ENCODE results near the gene LYL1. TPM values are rescaled to one million over a fixed set of nuclear protein-coding genes. Genes with fewer than 3 reads are reported as not detected.

The LYL1 gene
- total RNA-seq, 1 experiment from 2014 or later, result 0.59 TPM

GRCh38 chr19:13127051-13127450 is 24.4 kb upstream of the LYL1 start:
- intact Hi-C loops (cut with micrococcal nuclease; ENCODE audit: unreplicated experiment), result no loop called here
- Mint-ChIP-seq H3K27me3 (ENCODE audit: insufficient read depth, unreplicated experiment) (no peaks in the 10 kb centered on the region), H3K4me1 (ENCODE audit: low read depth, unreplicated experiment) (no peaks in the 10 kb centered on the region), H3K27ac (ENCODE audit: unreplicated experiment) (no peak overlapping the region), H3K4me3 (ENCODE audit: unreplicated experiment) (no peak overlapping the region), H3K9me3 (ENCODE audit: unreplicated experiment) (no peaks in the 10 kb centered on the region), H3K36me3 (ENCODE audit: insufficient read depth, unreplicated experiment) (peaks cover 42% of the 10 kb centered on the region)
- TF ChIP-seq CTCF (IDR thresholded peaks at IDR 0.05; ENCODE audit: insufficient read depth in 1 of 2, low read depth in 1 of 2, low read length in 1 of 2, severe bottlenecking in 1 of 2, unreplicated experiment in 1 of 2), result no peak
- BruUV-seq (replicated peaks), result no TSS peak
- ChIA-PET POLR2A (interaction anchor here (0.6 kb wide), 1 partner anchor 106 kb away, joined by 4 read pairs; no protein-coding TSS in a partner anchor), CTCF (no interaction called here)
- Histone ChIP-seq H3K9me3 (no peaks in the 10 kb centered on the region), H3K27me3 (replicated peaks; ENCODE audit: control insufficient read depth, insufficient read depth, low read length) (no peaks in the 10 kb centered on the region), H3K4me3 (ENCODE audit: low read depth, low read length) (no peak overlapping the region), H3K4me1 (no peaks in the 10 kb centered on the region), H3K36me3 (ENCODE audit: control insufficient read depth, insufficient read depth, low read length) (0 out of 2 replicates have a peak, but pooled peaks cover 2% of the 10 kb centered on the region)
- DNase-seq, result no peak

GRCh38 chr19:13122980-13123957 is 20.6 kb upstream of the LYL1 start:
- POLR2A ChIA-PET, result interaction anchor here (0.5 to 0.7 kb wide), 2 partner anchors 32 to 1981 kb away, joined by 3 read pairs; no protein-coding TSS in a partner anchor
- Mint-ChIP-seq H3K36me3 (ENCODE audit: insufficient read depth, unreplicated experiment) (peaks cover 45% of the 10 kb centered on the region), H3K4me1 (ENCODE audit: low read depth, unreplicated experiment) (no peaks in the 10 kb centered on the region), H3K27ac (ENCODE audit: unreplicated experiment) (no peak overlapping the region), H3K4me3 (ENCODE audit: unreplicated experiment) (no peak overlapping the region), H3K9me3 (ENCODE audit: unreplicated experiment) (no peaks in the 10 kb centered on the region), H3K27me3 (ENCODE audit: insufficient read depth, unreplicated experiment) (no peaks in the 10 kb centered on the region)
- Histone ChIP-seq H3K4me3 (ENCODE audit: low read depth, low read length) (no peak overlapping the region), H3K36me3 (ENCODE audit: control insufficient read depth, insufficient read depth, low read length) (peaks cover 3% of the 10 kb centered on the region), H3K9me3 (no peaks in the 10 kb centered on the region), H3K4me1 (no peaks in the 10 kb centered on the region), H3K27me3 (replicated peaks; ENCODE audit: control insufficient read depth, insufficient read depth, low read length) (no peaks in the 10 kb centered on the region)
- intact Hi-C loops (cut with micrococcal nuclease; ENCODE audit: unreplicated experiment), result no loop called here
- CTCF ChIA-PET, result interaction anchor here (0.6 kb wide), 1 partner anchor 111 kb away, joined by 6 read pairs; no protein-coding TSS in a partner anchor
- TF ChIP-seq CTCF (IDR thresholded peaks at IDR 0.05; ENCODE audit: insufficient read depth in 1 of 2, low read depth in 1 of 2, low read length in 1 of 2, severe bottlenecking in 1 of 2, unreplicated experiment in 1 of 2), result no peak
- no TSS peak for BruUV-seq (replicated peaks)
- DNase-seq, result no peak

GRCh38 chr19:13122275-13122878 is 19.7 kb upstream of the LYL1 start:
- H3K4me1 Mint-ChIP-seq (ENCODE audit: low read depth, unreplicated experiment), result no peaks in the 10 kb centered on the region
- no peak for TF ChIP-seq CTCF (IDR thresholded peaks at IDR 0.05; ENCODE audit: insufficient read depth in 1 of 2, low read depth in 1 of 2, low read length in 1 of 2, severe bottlenecking in 1 of 2, unreplicated experiment in 1 of 2)
- Histone ChIP-seq H3K4me3 (ENCODE audit: low read depth, low read length) (no peak overlapping the region), H3K4me1 (no peaks in the 10 kb centered on the region), H3K36me3 (ENCODE audit: control insufficient read depth, insufficient read depth, low read length) (peaks cover 3% of the 10 kb centered on the region), H3K27me3 (replicated peaks; ENCODE audit: control insufficient read depth, insufficient read depth, low read length) (no peaks in the 10 kb centered on the region), H3K9me3 (no peaks in the 10 kb centered on the region)
- POLR2A ChIA-PET, result no interaction called here
- peak overlapping the region; percentile 46 for H3K27ac Mint-ChIP-seq (ENCODE audit: unreplicated experiment)
- no peak overlapping the region for H3K4me3 Mint-ChIP-seq (ENCODE audit: unreplicated experiment)
- H3K36me3 Mint-ChIP-seq (ENCODE audit: insufficient read depth, unreplicated experiment), result peaks cover 36% of the 10 kb centered on the region
- intact Hi-C loops (cut with micrococcal nuclease; ENCODE audit: unreplicated experiment), result no loop called here
- BruUV-seq (replicated peaks), result no TSS peak
- H3K27me3 Mint-ChIP-seq (ENCODE audit: insufficient read depth, unreplicated experiment), result no peaks in the 10 kb centered on the region
- DNase-seq, result no peak
- no peaks in the 10 kb centered on the region for H3K9me3 Mint-ChIP-seq (ENCODE audit: unreplicated experiment)
- CTCF ChIA-PET, result no interaction called here

Measured in Caco-2 (cell line).